HG03175 (cell line): ENCODE results near the gene NISCH.

Experiments used
- ATAC-seq: cut with Tn5 transposase; IDR thresholded peaks from one replicate; pipeline ENCODE4 v1.9.1; 2021; ENCODE audit warnings: mild to moderate bottlenecking, moderate library complexity; ENCODE audit not compliant: unreplicated experiment

The NISCH gene

GRCh38 chr3:52446631-52447511 is 8.5 kb upstream of the NISCH start:
- no peak for ATAC-seq

GRCh38 chr3:52447512-52448355 is 7.7 kb upstream of the NISCH start:
- no peak for ATAC-seq

DNA sequence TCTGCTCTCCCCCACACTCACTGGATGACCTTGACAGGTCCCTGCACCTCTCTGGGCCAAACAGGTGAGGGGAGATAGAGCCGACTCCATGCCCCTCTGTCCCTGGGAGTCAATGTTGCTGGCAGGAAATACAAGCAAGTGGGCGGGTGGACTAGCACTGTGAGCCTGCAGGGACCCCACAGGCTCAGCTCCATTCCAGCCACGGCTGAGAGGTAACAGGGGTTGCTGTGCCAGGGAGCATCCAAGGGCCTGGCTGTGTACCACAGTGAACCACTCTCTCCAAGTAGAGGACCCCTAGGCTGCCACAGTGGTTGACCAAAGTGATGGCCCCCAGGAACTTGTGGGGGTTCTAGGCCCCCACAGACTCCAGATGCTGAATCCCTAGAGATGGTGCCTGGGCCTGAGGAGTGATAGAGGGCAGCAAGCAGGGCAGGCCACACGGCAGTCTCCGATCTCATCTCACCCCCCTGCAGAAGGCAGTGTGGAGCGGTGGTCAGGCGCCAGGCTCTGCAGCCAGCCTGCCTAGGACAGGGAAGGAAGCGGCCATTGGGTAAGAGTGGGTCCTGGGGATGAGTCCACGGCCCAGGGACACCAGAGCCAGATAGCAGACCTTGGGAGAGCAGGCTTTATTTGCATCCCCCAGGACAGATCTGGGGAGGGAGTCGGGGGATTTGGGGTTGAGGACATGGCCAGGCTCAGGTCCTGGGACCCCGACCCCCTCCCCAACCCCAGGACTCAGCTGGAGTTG is 4.7 kb upstream of the NISCH start:
- no peak for ATAC-seq

DNA sequence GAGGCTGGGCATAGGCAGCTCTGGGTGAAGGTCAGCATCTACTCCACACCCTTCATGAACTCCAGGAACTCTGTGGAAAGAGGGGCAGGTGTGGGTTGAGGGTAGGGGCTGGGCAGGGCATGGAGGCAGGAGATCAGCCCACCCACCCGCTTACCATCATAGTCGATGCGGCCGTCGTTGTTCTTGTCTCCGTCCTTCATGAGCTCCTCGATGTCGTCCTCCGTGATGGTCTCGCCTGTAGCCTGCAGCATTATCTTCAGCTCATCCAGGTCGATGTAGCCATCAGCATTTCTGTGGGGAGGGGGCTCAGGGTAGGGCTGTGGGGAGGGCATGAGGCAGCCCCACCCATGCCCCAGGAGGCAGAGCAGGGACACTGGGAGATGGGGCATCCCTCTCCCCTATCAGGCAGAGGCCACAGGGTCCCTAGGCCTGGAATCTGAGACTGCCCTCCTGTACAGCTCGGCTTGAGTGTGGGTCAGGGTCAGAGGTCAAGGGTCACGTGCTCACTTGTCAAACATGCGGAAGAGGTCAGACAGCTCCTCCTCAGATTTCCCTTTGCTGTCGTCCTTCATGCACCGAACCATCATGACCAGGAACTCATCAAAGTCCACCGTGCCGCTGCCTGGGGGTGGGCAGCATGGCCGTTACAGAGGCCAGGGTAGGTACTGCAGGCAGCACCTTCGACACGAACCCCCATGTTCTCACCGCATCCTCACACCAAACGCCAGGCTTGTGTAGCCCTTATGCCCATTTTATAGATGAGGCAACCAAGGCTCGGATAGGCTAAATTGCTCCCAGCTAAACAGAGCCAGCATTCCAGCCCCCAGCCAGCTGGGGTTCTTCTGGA is 3.9 kb upstream of the NISCH start:
- ATAC-seq: no peak

DNA sequence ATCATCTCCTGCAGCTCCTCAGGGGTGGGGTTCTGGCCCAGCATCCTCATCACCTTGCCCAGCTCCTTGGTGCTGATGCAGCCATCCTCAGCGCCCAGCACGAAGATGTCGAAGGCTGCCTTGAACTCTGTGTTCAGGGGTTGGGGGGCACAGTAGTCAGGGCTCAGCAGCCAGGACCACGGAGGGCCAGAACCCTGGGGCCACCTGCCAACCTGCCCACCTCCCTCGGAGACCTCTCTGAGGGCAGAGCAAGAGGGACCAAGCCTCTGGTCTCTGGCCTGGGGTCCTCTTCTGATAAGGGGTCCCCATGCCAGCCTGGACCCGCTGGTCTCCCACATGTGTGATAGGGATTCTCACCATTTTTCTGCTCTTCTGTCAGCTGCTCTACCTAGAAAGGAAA is 3.3 kb upstream of the NISCH start:
- ATAC-seq: no peak

DNA sequence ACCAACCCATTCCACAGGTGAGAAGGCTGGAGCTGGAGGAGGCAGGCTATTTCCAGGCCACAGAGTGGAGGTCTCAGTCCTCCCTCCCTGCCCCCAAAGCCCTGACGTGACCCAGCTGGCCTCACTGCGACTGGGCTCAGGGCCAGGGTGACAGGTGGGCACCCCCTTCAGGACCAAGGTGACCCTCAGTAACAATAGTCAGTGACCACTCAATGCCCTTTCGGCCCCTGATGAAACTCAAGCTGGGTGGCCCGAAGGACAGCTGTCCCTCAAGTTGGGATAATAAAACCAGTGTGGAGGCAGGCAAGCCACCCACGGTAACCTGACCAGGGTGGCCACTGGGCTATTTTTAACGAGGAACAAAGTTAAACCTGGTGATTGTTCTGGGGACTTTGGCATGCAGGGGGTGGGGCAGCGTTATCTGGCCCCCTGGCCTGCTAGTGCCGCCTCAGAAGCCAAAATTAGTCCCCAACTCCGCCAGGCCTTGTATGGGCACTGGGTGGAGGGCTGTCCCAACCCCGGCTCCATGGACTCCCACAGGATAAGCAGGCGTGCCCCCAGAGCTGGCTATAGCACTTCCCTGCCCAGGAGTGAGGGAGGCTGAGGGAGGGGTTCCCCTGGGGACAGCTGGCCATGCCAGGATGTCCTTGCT is 2.7 kb upstream of the NISCH start:
- ATAC-seq: no peak

DNA sequence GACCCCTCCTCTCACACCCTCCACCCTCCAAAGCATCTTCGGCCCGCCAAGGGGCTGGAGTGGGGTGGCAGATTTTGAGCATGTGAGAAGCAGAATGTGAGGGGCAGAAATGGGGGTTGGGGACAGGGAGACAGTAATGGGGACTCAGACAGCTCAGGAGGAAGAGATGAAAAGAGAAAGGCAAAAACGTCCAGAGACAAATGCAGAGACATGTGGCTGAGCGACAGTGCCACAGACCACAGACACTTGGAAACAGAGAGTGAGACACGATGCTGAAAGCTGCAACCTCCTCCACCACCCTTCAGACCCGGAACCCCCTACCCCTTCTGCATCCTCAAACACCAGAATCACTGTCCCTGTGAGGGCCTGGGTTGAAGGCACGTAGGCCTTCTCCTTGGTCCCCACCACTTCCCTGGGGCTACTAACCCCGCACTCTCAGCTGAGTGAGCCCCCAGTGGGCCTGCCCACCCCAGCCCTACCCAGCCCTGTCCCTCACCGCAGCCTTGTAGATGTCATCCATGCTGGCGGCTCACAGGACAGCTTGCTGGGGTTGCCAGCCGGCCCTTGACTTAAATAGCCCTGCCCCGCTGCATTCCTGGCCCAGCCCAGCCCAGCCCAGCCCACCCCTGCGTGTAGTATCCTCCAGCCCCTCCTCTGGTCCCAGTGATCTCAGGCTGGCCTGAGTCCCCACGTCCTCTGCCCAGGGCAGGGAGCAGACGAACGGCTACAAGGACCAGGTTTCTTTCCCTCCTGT is 1.7 kb upstream of the NISCH start, which contains the start of gene TNNC1:
TSS of gene TNNC1 (minus strand) at position 546 of the 754 bp plus-strand sequence. CDS start at position 520, 26 bp downstream.
- ATAC-seq: no peak

- no peak for ATAC-seq
Observed at GRCh38 chr3:52454250-52454937, 1.0 kb upstream of the NISCH start.

DNA sequence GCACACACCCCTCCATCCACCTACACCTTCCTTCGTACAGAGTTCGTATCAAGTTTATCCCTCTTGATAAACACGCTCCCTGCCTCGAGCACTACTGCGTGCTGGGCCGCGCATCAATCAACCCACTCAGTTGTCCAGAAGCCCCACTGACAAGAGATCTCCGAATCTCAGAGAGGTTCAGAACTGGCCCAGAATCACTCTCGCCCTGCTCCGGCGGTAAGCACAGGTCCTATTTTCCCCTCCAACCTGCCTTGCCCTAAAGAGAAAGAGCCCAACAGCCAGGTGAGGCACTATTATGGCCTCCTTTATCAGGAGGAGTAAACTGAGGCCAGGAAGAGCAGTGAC is 494 bp upstream of the NISCH start:
- no peak for ATAC-seq

DNA sequence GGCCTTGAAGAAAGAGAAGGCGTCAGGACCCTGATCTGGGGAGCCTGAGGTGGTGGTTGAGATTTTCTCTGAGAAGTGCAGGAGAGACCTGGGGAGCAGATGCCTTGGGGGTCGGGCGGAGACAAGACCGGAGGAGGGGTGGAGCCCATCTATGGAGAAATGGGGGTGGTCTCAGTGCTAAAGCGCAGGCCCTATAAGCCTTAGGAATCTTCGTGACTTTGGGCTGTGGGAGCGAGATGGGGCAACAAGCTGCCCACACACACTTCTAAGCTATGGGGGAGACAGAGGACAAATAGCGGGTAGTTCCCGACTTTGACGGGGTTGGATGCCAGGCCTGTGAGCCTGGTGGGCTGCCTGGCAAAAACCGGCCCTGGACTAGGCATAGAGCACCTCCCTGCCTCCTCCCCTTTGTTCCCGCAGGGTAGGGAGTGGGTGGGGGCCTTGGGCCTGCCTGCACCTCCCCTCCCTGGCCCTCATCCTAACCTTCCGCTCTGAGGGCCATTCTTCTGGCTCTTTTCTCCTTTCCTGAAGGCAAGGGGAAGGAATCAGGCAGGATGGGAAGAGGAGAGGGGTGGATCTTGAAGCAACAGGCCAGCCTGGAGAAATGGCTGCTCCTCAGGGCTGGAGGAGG is 880 bp downstream of the NISCH start:
- ATAC-seq: no peak

DNA sequence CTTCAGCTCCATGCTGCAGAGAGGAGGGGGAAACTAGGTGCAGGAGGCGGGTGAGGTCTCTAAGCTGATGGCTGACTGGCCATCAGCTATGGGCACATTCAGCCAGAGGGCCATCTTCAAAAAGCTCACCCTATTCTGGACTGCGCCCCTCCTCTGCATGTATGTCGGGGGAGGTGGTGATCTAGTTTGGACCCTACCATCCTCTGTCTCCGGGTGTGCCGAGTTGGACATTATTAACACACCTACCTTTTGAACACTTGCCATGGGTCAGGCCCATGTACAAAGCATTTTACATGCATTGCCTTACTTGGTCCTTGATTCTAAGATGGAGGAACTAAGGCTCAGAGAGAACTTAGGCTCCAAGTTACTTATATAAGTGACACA is 1.4 kb downstream of the NISCH start:
- ATAC-seq: no peak

DNA sequence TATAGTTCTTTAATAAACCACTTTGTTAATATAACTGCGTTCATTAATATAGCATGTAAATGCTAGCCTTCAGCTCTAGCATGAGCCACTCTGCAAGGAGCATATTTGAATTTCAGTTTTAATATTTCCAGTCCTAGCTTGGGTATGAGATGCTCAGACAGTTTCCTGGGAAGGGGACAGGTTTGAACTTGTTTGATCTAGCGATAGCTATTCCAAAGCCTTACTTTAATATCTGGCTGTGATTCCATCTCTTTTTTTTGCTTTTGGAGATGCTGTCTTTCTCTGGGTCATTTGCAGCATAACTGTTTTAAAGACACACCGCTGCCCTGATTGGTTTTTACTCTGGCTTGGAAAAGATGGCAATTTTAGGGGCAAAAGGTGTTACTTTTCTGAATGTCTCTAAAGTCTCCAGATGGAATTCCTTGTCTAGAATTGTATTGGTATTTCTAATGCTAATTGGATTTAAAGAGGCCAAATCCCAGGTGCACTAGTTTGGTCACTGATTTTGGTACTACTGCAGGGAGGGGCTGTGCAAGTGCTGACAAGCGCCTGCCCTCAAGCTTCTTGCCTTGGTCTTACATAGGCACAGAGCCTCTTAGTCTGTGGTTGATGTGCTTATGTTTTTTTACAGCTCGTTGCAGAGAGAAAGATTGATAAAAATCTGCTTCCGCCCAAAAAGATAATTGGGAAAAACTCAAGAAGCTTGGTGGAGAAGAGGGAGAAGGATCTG is 2.8 kb downstream of the NISCH start:
- no peak for ATAC-seq

GRCh38 chr3:52458770-52459545 is 3.6 kb downstream of the NISCH start:
- no peak for ATAC-seq

- no peak for ATAC-seq
Observed at GRCh38 chr3:52461874-52462273, 6.5 kb downstream of the NISCH start.

- no peak for ATAC-seq
Observed at GRCh38 chr3:52463416-52463815, 8.0 kb downstream of the NISCH start.

- ATAC-seq: no peak
Observed at GRCh38 chr3:52468336-52468735, 12.9 kb downstream of the NISCH start.

- no peak for ATAC-seq
Observed at GRCh38 chr3:52469001-52469400, 13.6 kb downstream of the NISCH start.
